Endothelial cell of umbilical vein (primary cell): ENCODE measurements around the gene COL5A1. TPM values are rescaled to one million over a fixed set of nuclear protein-coding genes. Genes with fewer than 3 reads are reported as not detected.

Experiments
- BruUV-seq: library from RNA; stranded (reverse); fragments of 400-500 nt; replicated peaks from 2 replicates; lab custom pipeline; 2021; lab: Mats Ljungman, UMichigan
- CTCF ChIA-PET: fragments of 300-600, 350-600 bp; sonication (Branson Sonifier 250); formaldehyde crosslinking; loops from one replicate; lab custom pipeline; 2021; ENCODE audit warnings: antibody characterized with exemption, inconsistent platforms; lab: Charles Lee
- POLR2A ChIA-PET: fragments of 300-600, 350-600 bp; sonication (Branson Sonifier 250); formaldehyde crosslinking; loops from one replicate; lab custom pipeline; 2021; ENCODE audit warnings: antibody characterized with exemption, inconsistent platforms; lab: Charles Lee
- DNase-seq: peaks from one replicate; pipeline ENCODE4 v3.0.0-alpha.2; 2011; ENCODE audit warnings: low read depth, low spot score
- FAIRE-seq: peaks from 2 replicates; lab custom pipeline; 2011; peaks lifted over from hg19 to GRCh38; lab: Jason Lieb, UNC
- H2AFZ ChIP-seq: 2 replicates; pipeline ENCODE4 v1.6.0; 2012; ENCODE audit warnings: low read depth, low read length, control low read depth, inconsistent platforms
- H3K27ac ChIP-seq: 2 replicates; pipeline ENCODE4 v1.5.1; 2011; ENCODE audit warnings: low read depth, mild to moderate bottlenecking, control low read depth, low read length, moderate library complexity; ENCODE audit not compliant: insufficient read depth
- H3K27me3 ChIP-seq, 2 experiments: 2 replicates each; pipeline versions ENCODE4 v1.6.0 to v1.6.1; 2011; ENCODE audit warnings: low read length in 2 of 2, mixed read lengths in 1 of 2; ENCODE audit not compliant: control insufficient read depth in 2 of 2, insufficient read depth in 2 of 2
- H3K36me3 ChIP-seq, 2 experiments: 2 replicates in 1 of 2; 3 replicates in 1 of 2; pipeline ENCODE4 v1.5.1; 2011; ENCODE audit warnings: low read length in 2 of 2, mild to moderate bottlenecking in 1 of 2, moderate library complexity in 1 of 2; ENCODE audit not compliant: control insufficient read depth in 2 of 2, insufficient read depth in 2 of 2; ENCODE audit errors: extremely low read depth in 1 of 2
- H3K4me1 ChIP-seq: 3 replicates; pipeline ENCODE4 v1.5.1; 2011; ENCODE audit warnings: mild to moderate bottlenecking, low read length; ENCODE audit not compliant: control insufficient read depth, insufficient read depth; ENCODE audit errors: extremely low read depth
- H3K4me2 ChIP-seq: 2 replicates; pipeline ENCODE4 v1.6.1; 2011; ENCODE audit warnings: low read length, control low read depth, mixed read lengths; ENCODE audit not compliant: insufficient read depth
- H3K4me3 ChIP-seq, 3 experiments: fragments of 200-600 bp in 1 of 3; sonication (generic), shearing (Covaris generic) in 1 of 3; replicated peaks in 1 of 3; 2 replicates each; pipeline ENCODE4 v1.5.1; 2011 to 2016; ENCODE audit warnings: control low read depth in 3 of 3, low read length in 3 of 3, mild to moderate bottlenecking in 2 of 3, inconsistent platforms in 1 of 3, low read depth in 1 of 3, moderate library complexity in 1 of 3; ENCODE audit not compliant: insufficient read depth in 1 of 3
- H3K79me2 ChIP-seq: 2 replicates; pipeline ENCODE4 v1.6.0; 2012; ENCODE audit warnings: low read length, inconsistent platforms; ENCODE audit not compliant: control insufficient read depth, insufficient read depth
- H3K9ac ChIP-seq: replicated peaks from 2 replicates; pipeline ENCODE3; 2011; ENCODE audit warnings: low read length, control low read depth; ENCODE audit not compliant: insufficient read depth; ENCODE audit errors: extremely low read depth
- H3K9me1 ChIP-seq: replicated peaks from 3 replicates; pipeline ENCODE4 v1.6.0; 2011; ENCODE audit warnings: mild to moderate bottlenecking, low read length; ENCODE audit not compliant: control insufficient read depth, insufficient read depth; ENCODE audit errors: extremely low read depth
- H3K9me3 ChIP-seq: replicated peaks from 2 replicates; pipeline ENCODE4 v1.5.1; 2012; ENCODE audit warnings: low read length, inconsistent platforms; ENCODE audit not compliant: control insufficient read depth, insufficient read depth
- H4K20me1 ChIP-seq: replicated peaks from 2 replicates; pipeline ENCODE3; 2011; ENCODE audit warnings: mild to moderate bottlenecking, low read length; ENCODE audit not compliant: control insufficient read depth, insufficient read depth; ENCODE audit errors: extremely low read depth
- FOS ChIP-seq: IDR thresholded peaks from 2 replicates; pipeline ENCODE4 v1.6.1; 2011; ENCODE audit warnings: mild to moderate bottlenecking, low read length, moderate library complexity, borderline replicate concordance; ENCODE audit not compliant: insufficient read depth
- GATA2 ChIP-seq: IDR thresholded peaks from 2 replicates; pipeline ENCODE4 v1.7.0; 2011; ENCODE audit warnings: low read depth, mild to moderate bottlenecking, moderate library complexity, mixed read lengths, low read length; ENCODE audit not compliant: insufficient read length, insufficient read depth
- JUN ChIP-seq: IDR thresholded peaks from 2 replicates; pipeline ENCODE4 v1.6.1; 2011; ENCODE audit warnings: borderline replicate concordance, low read depth; ENCODE audit not compliant: insufficient read length, insufficient read depth
- dilution Hi-C: fragments of 300-500 bp; cut with MboI; formaldehyde crosslinking; loops from one replicate; pipeline ENCODE4 v1.15.0; 2019; ENCODE audit warnings: low sequenced_read_pairs; ENCODE audit not compliant: extremely low pct_ligation_motif_present
- intact Hi-C: fragments of 100-400 bp; cut with micrococcal nuclease; formaldehyde crosslinking; loops from one replicate; pipeline ENCODE4 v1.10.0; 2022
- polyA plus RNA-seq, 4 experiments: library from polyadenylated mRNA; depleted of rRNA in 3 of 4; stranded (reverse) in 3 of 4; unstranded in 1 of 4; fragments of >200 nt; gene quantifications; 2 replicates each; pipeline versions ENCODE4 v1.2.1 to v1.2.3, GENCODE V29; 2011 to 2012; ENCODE audit warnings: missing spikeins in 1 of 4
- total RNA-seq: library from RNA; stranded (reverse); gene quantifications from 2 replicates; pipeline ENCODE4 v1.2.3, GENCODE V29; 2021
- TF ChIP-seq, protein P1 (sequence below), 2 donors: IDR thresholded peaks; 1 replicate in 1 of 2; 2 replicates in 1 of 2; pipeline ENCODE4 v1.5.1; 2011; ENCODE audit warnings: low read length in 2 of 2, mild to moderate bottlenecking in 2 of 2, moderate library complexity in 2 of 2, control low read depth in 1 of 2, inconsistent platforms in 1 of 2, low read depth in 1 of 2; ENCODE audit not compliant: insufficient read depth in 1 of 2; ENCODE audit errors: extremely low read depth in 1 of 2
- TF ChIP-seq, protein P2 (sequence below): IDR thresholded peaks from 2 replicates; pipeline ENCODE4 v1.6.1; 2011; ENCODE audit not compliant: insufficient read depth, insufficient read length

COL5A1 gene
- total and polyA plus RNA-seq, 2 donors (not counting 3 experiments of a cell fraction or from before 2014, with no cell fraction given): 97.4 to 175 TPM

DNA sequence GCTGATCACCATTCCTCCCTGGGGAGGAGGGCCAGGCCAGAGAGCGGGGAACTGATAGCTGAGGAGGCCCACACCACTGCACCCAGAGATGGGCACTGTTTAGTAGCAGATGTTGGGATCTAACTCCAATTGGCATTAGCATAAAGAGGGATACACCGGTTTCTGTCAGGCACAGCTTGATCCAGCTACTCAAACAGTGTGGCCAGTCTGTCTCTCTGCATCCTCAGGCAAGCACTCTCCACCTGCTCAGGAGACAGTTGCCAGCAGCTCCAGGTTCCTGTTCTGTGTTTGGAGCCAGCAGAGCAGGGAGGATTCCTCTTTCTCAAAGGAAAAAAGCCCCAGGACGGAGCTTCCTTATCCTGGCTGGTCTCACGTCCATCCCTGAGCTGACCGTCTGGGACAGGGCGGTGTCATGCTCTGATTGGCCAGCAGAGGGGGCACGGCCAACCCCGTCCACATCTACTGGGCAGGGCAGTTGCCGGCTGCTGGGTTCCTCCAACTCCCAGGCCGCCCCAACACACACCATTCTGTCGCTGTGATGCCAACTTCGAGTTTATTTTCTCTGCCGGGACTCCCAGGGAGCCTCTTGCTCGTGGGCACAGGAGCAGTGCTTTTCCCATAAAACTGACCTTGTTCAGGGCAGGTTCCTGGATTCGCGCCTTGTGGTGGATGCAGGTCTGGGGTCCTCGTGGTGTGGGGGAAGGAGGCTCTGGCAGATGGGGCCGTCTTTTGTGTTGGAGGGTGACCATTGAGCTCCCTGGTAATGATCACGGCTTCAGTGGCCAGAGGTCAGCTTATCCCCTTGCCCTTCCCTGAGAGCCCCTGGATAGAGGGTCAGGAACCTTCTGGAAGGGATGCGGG is 47.9 kb downstream of the COL5A1 start:
- peaks cover 0 to 12% of the 10 kb centered on the region in 2 experiments for H3K36me3 ChIP-seq
- dilution Hi-C loops: no loop called here
- ChIA-PET CTCF (interaction anchor here (0.5 to 4.3 kb wide), 28 partner anchors 9 to 724 kb away, joined by 3 to 50 read pairs (median 5); partner anchors contain the start of gene COL5A1), POLR2A (no interaction called here)
- no peaks in the 10 kb centered on the region for H3K27me3 ChIP-seq
- H3K27ac ChIP-seq: no peak overlapping the region
- H3K9me3 ChIP-seq: no peaks in the 10 kb centered on the region
- no peaks in the 10 kb centered on the region for H4K20me1 ChIP-seq
- DNase-seq (peak; percentile 63), FAIRE-seq (peak; percentile 76)
- no peak overlapping the region for H3K9ac ChIP-seq
- H3K9me1 ChIP-seq: no peaks in the 10 kb centered on the region
- H3K4me1 ChIP-seq: no peaks in the 10 kb centered on the region
- intact Hi-C loops: loop anchor here (1.0 kb wide), 1 partner anchor 240 kb away; no protein-coding TSS in a partner anchor
- no peak overlapping the region for H3K4me2 ChIP-seq
- H3K79me2 ChIP-seq: peaks cover 19% of the 10 kb centered on the region
- no peak overlapping the region for H3K4me3 ChIP-seq
- TF ChIP-seq, protein P1, sequence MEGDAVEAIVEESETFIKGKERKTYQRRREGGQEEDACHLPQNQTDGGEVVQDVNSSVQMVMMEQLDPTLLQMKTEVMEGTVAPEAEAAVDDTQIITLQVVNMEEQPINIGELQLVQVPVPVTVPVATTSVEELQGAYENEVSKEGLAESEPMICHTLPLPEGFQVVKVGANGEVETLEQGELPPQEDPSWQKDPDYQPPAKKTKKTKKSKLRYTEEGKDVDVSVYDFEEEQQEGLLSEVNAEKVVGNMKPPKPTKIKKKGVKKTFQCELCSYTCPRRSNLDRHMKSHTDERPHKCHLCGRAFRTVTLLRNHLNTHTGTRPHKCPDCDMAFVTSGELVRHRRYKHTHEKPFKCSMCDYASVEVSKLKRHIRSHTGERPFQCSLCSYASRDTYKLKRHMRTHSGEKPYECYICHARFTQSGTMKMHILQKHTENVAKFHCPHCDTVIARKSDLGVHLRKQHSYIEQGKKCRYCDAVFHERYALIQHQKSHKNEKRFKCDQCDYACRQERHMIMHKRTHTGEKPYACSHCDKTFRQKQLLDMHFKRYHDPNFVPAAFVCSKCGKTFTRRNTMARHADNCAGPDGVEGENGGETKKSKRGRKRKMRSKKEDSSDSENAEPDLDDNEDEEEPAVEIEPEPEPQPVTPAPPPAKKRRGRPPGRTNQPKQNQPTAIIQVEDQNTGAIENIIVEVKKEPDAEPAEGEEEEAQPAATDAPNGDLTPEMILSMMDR (IDR thresholded peaks at IDR 0.05; ENCODE audit: extremely low read depth in 1 of 2, insufficient read depth in 1 of 2, low read depth in 1 of 2, low read length in 2 of 2): peak; percentile 88 to 94
- TF ChIP-seq GATA2: no peak
- no peak overlapping the region for H2AFZ ChIP-seq
- BruUV-seq: no TSS peak

DNA sequence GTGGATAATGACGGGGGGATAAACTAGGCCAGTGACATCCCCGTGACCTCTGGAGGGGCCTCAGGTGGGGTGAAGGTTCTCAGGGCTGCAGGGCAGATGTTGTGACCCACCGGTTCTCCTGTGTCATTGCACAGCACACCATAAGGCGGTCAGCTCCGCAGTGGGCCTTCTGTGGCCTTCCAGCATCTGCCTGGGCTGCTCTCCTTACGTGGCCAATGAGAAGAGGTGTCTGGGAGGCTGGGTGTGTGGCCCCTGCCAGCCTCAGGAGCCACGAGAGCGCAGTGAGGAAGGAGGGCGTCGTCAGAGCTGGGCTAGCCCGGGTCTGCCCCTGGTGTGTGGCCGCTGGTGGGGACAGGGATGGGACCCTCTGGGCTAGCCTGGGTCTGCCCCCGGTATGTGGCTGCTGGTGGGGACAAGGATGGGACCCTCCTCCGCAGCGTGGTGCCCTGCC is 48.7 kb downstream of the COL5A1 start:
- Histone ChIP-seq H3K9me1 (no peaks in the 10 kb centered on the region), H3K4me2 (no peak overlapping the region), H3K4me3 (no peak overlapping the region), H3K4me1 (no peaks in the 10 kb centered on the region), H3K9me3 (no peaks in the 10 kb centered on the region), H3K79me2 (peaks cover 16% of the 10 kb centered on the region), H3K27ac (no peak overlapping the region), H3K9ac (no peak overlapping the region), H2AFZ (no peak overlapping the region), H4K20me1 (no peaks in the 10 kb centered on the region), H3K36me3 (peaks cover 0 to 12% of the 10 kb centered on the region in 2 experiments), H3K27me3 (no peaks in the 10 kb centered on the region)
- TF ChIP-seq FOS (no peak), JUN (no peak)
- TF ChIP-seq, protein P2, sequence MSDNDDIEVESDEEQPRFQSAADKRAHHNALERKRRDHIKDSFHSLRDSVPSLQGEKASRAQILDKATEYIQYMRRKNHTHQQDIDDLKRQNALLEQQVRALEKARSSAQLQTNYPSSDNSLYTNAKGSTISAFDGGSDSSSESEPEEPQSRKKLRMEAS: no peak
- no peak for FAIRE-seq
- dilution Hi-C loops: no loop called here
- intact Hi-C loops: no loop called here
- POLR2A ChIA-PET: no interaction called here
- CTCF ChIA-PET: interaction anchor here (1.4 to 4.3 kb wide), 2 partner anchors 63 to 241 kb away, joined by 3 to 50 read pairs; no protein-coding TSS in a partner anchor
- no peak for DNase-seq
- BruUV-seq: no TSS peak
